Metanephros (tissue), 1 donor: Measurements from ENCODE around the gene EBI3. TPM values are rescaled to one million over a fixed set of nuclear protein-coding genes. Genes with fewer than 3 reads are reported as not detected.

Experiments
- total RNA-seq: library from RNA; depleted of rRNA; stranded (reverse); fragments of >200 nt; gene quantifications from one replicate; pipeline ENCODE4 v1.2.3, GENCODE V29; 2014

The EBI3 gene
- 0.82 TPM for total RNA-seq

DNA sequence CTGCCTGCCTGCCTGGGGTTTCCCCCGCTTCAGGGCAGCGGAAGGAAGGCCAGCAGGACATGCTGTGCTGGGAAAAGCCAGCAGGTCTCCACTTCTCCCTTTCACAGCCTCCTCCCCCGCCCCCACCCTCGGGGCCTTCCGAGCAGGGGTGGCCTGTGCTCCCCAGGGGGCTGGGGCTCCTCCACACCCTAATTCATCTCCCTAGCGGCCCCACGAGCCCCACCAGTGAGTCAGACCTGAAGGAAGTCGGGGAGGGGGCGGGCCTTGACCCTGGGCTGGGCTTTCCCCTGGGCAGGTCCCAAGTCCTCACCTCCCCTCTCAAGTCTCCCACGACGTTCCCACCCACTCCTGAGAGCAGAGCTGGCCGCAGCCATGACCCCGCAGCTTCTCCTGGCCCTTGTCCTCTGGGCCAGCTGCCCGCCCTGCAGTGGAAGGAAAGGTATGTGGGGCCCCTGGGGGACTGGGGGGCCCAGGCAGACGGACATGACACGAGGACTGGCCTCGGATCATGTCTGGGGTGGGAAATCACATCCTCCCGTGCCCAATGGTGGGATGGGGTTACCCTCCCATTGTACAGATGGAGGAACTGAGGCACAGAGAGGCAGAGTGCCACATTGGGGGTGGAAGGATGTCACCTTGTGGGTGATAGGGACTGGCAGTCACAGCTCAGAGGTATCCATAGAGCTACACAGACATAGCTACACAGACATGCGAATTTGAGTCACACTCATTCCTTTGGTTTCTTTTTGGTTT, at the start of gene EBI3:
Gene EBI3, plus strand, starts transcription at position 345 of the 753 bp plus-strand sequence. Its CDS starts 28 bp downstream, at position 373.

DNA sequence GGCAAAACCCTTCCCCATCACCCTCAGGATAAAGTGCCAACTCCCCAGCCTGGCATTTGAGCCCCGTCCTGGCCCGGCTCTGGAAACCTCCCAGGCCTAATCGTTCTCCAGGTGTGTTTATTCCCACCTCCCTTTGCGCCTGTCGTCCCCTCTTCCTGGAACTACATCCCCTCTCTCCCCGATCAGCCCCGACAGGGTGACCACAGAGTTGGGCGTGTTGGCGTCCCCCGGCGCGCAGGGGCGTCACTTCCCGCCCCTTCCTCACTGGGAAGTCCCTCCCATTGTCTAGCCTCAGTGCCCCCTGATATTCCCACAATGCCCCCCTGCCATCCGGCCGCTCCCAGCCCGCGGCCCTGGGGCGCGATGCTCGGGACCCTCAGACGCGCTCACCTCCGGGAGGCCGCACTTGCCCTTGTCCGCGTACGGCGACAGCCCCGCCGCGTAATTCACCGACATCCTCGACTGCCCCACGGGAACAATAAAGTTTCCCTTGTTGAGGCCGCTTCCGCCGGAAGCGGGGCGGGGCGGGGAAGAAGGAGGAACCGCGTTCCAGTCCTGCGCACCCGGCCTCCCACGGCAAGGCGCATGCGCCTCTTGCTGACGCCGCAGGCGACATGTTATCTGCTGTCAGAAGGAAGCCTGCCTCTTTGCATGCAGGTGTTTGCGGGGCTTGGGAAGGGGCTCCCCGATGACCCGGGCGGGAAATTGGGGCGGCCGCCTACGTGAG, 47.1 kb upstream of the EBI3 start, which contains the start of the genes ANKRD24 and SIRT6:
Gene ANKRD24, plus strand, starts transcription at position 606 of the 727 bp plus-strand sequence. CDS start 3,737 bp downstream, outside the sequence.
Gene SIRT6, minus strand, starts transcription at position 480 of the 727 bp plus-strand sequence. Its CDS starts 24 bp downstream, at position 456.

GRCh38 chr19:4246767-4247593, 17.7 kb downstream of the EBI3 start, which contains the start of gene YJU2:
Gene YJU2 (plus strand): TSS chr19:4247080. CDS start chr19:4247147, 67 bp downstream.

DNA sequence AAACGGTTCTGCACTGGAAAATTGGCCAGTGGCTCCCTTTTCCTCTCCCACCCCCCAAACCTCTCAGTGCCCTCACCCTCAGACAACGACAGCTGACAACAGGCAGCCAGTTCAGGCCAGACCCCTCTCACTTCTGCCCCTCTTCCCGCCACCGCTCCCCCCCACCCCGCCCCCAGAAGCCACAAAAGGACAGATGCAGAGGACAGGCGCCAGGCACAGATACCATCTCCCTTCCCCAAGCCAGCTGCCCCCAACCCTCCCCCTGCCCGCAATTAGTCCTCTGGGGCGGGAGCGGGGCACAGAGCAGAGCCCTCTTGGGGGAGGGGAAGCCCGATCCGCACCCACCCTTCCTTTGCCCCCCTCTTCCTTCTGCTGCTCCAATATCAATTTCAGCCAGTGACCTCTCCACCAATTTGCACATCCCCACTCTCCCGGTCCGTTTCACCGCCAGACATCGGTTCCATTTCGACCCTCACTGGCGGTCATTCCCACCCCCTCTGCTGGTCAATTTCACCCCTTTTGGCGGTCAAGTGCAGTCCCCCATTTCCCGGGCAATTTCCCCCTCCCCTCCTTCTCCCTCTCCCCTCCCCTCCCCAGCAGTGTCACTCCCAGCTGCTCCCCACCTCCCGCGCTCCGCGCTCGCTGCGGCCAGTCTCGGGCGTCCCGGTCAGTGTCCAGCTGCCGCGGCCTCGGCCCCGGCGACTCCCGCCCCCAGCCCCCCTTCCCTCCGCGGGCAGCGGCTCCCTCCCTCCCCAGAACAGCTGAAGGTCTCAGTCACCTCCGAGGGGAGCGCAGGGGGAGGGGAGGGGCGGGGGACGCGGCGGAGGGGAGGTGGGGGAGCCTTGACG, 49.3 kb downstream of the EBI3 start, which contains the start of gene SHD:
Gene SHD, plus strand, starts transcription at position 848 of the 848 bp plus-strand sequence. CDS start 798 bp downstream, outside the sequence.

Other genes starting within 250 kb of the EBI3 start
- gene EEF2, start 244.1 kb upstream of the EBI3 start, total RNA-seq: 2,441 TPM
- gene PIAS4, start 221.8 kb upstream of the EBI3 start, total RNA-seq: 34.2 TPM
- gene ZBTB7A, start 162.6 kb upstream of the EBI3 start, total RNA-seq: 23.2 TPM
- 99.1 TPM for gene MAP2K2, start 105.4 kb upstream of the EBI3 start, total RNA-seq
- gene CREB3L3, start 75.9 kb upstream of the EBI3 start, total RNA-seq: 0.18 TPM
- 14.0 TPM for gene SIRT6, start 47.0 kb upstream of the EBI3 start, total RNA-seq
- gene ANKRD24, start 46.8 kb upstream of the EBI3 start, total RNA-seq: 1.9 TPM
- gene YJU2, start 17.6 kb downstream of the EBI3 start, total RNA-seq: 24.1 TPM
- 5.6 TPM for gene SHD, start 49.7 kb downstream of the EBI3 start, total RNA-seq
- gene TMIGD2, start 72.9 kb downstream of the EBI3 start, total RNA-seq: 0.70 TPM
- gene FSD1, start 75.1 kb downstream of the EBI3 start, total RNA-seq: 2.9 TPM
- gene STAP2, start 109.3 kb downstream of the EBI3 start, total RNA-seq: 22.6 TPM
- gene MPND, start 114.0 kb downstream of the EBI3 start, total RNA-seq: 14.0 TPM
- gene SH3GL1, start 171.0 kb downstream of the EBI3 start, total RNA-seq: 34.4 TPM
- 15.5 TPM for gene CHAF1A, start 173.1 kb downstream of the EBI3 start, total RNA-seq
- 146 TPM for gene UBXN6, start 228.3 kb downstream of the EBI3 start, total RNA-seq
- gene HDGFL2, start 242.8 kb downstream of the EBI3 start, total RNA-seq: 50.0 TPM